Keratinocyte (primary cell): ENCODE results near the gene EXOC4. TPM values are rescaled to one million over a fixed set of nuclear protein-coding genes. Genes with fewer than 3 reads are reported as not detected.

Experiments
- DNase-seq: peaks from one replicate; pipeline ENCODE4 v3.0.0-alpha.2; 2011; ENCODE audit warnings: low read depth, missing footprints, low spot score
- FAIRE-seq: peaks from 2 replicates; lab custom pipeline; 2011; peaks lifted over from hg19 to GRCh38; lab: Jason Lieb, UNC
- H2AFZ ChIP-seq: 2 replicates; pipeline ENCODE4 v1.6.0; 2012; ENCODE audit warnings: low read length, control low read depth, inconsistent platforms; ENCODE audit not compliant: control insufficient read depth
- H3K27ac ChIP-seq: 2 replicates; pipeline ENCODE4 v1.5.1; 2011; ENCODE audit warnings: low read length; ENCODE audit not compliant: control insufficient read depth, insufficient read depth
- H3K27me3 ChIP-seq: 3 replicates; pipeline ENCODE4 v1.6.0; 2011; ENCODE audit warnings: low read length; ENCODE audit not compliant: control insufficient read depth, insufficient read depth; ENCODE audit errors: extremely low read depth
- H3K36me3 ChIP-seq, 2 experiments: 2 replicates in 1 of 2; 3 replicates in 1 of 2; pipeline ENCODE4 v1.5.1; 2011; ENCODE audit warnings: low read length in 2 of 2, mild to moderate bottlenecking in 1 of 2; ENCODE audit not compliant: control insufficient read depth in 2 of 2, insufficient read depth in 2 of 2; ENCODE audit errors: extremely low read depth in 1 of 2
- H3K4me1 ChIP-seq: 3 replicates; pipeline ENCODE4 v1.5.1; 2011; ENCODE audit warnings: low read length; ENCODE audit not compliant: control insufficient read depth, insufficient read depth; ENCODE audit errors: extremely low read depth
- H3K4me2 ChIP-seq: 3 replicates; pipeline ENCODE4 v1.6.0; 2011; ENCODE audit warnings: low read depth, low read length; ENCODE audit not compliant: control insufficient read depth, insufficient read depth; ENCODE audit errors: extremely low read depth
- H3K4me3 ChIP-seq, 3 experiments: fragments of 200-600 bp in 1 of 3; sonication (generic) in 1 of 3; 2 replicates in 2 of 3; 3 replicates in 1 of 3; pipeline ENCODE4 v1.5.1; 2011 to 2016; ENCODE audit warnings: low read length in 3 of 3, mild to moderate bottlenecking in 3 of 3, control low read depth in 2 of 3, inconsistent platforms in 1 of 3, low read depth in 1 of 3, mixed read lengths in 1 of 3, mixed run types in 1 of 3, moderate library complexity in 1 of 3; ENCODE audit not compliant: control insufficient read depth in 2 of 3, insufficient read depth in 2 of 3; ENCODE audit errors: extremely low read depth in 1 of 3
- H3K79me2 ChIP-seq: 2 replicates; pipeline ENCODE4 v1.6.0; 2012; ENCODE audit warnings: low read length; ENCODE audit not compliant: control insufficient read depth, insufficient read depth
- H3K9ac ChIP-seq: 3 replicates; pipeline ENCODE4 v1.6.0; 2011; ENCODE audit warnings: low read length; ENCODE audit not compliant: control insufficient read depth, insufficient read depth; ENCODE audit errors: extremely low read depth
- H3K9me1 ChIP-seq: 3 replicates; pipeline ENCODE4 v1.6.0; 2011; ENCODE audit warnings: low read length; ENCODE audit not compliant: control insufficient read depth, insufficient read depth; ENCODE audit errors: extremely low read depth
- H3K9me3 ChIP-seq: 2 replicates; pipeline ENCODE4 v1.5.1; 2012; ENCODE audit warnings: low read depth, low read length; ENCODE audit not compliant: control insufficient read depth
- H4K20me1 ChIP-seq: 3 replicates; pipeline ENCODE4 v1.6.0; 2011; ENCODE audit warnings: low read length; ENCODE audit not compliant: control insufficient read depth, insufficient read depth; ENCODE audit errors: extremely low read depth
- CTCF ChIP-seq, 3 experiments: IDR thresholded peaks in 1 of 3; conservative IDR thresholded peaks in 1 of 3; optimal IDR thresholded peaks in 1 of 3; 2 replicates in 2 of 3; 3 replicates in 1 of 3; pipeline versions ENCODE3 to v1.5.1; 2011; ENCODE audit warnings: low read length in 3 of 3, mild to moderate bottlenecking in 3 of 3, moderate library complexity in 2 of 3, control low read depth in 1 of 3, inconsistent platforms in 1 of 3; ENCODE audit not compliant: insufficient read depth in 2 of 3; ENCODE audit errors: extremely low read depth in 1 of 3
- EZH2 ChIP-seq: IDR thresholded peaks from one replicate; pipeline ENCODE4 v1.6.1; 2012; ENCODE audit warnings: inconsistent platforms, mild to moderate bottlenecking, low read length, moderate library complexity
- dilution Hi-C: fragments of 300-500 bp; cut with MboI; formaldehyde crosslinking; loops from one replicate; pipeline ENCODE4 v1.7.0; 2020; ENCODE audit warnings: low sequenced_read_pairs; ENCODE audit not compliant: extremely low pct_ligation_motif_present
- polyA plus RNA-seq, 5 experiments: library from polyadenylated mRNA; depleted of rRNA in 3 of 5; stranded (reverse) in 3 of 5; stranded (forward) in 1 of 5; unstranded in 1 of 5; fragments of >200 nt; gene quantifications; 1 replicate in 1 of 5; 2 replicates in 3 of 5; 3 replicates in 1 of 5; pipeline versions ENCODE4 v1.2.1 to v1.2.3, GENCODE V29; 2011 to 2012; ENCODE audit warnings: missing spikeins in 2 of 5, low read depth in 1 of 5, low replicate concordance in 1 of 5

Gene EXOC4
- polyA plus RNA-seq, 1 donor (not counting 4 experiments of a cell fraction or from before 2014, with no cell fraction given) = 52.6 TPM

- Histone ChIP-seq H3K9me1 (no peaks in the 10 kb centered on the region), H3K4me3 (no peak overlapping the region), H3K36me3 (no peaks in the 10 kb centered on the region), H3K27me3 (no peaks in the 10 kb centered on the region), H3K79me2 (no peaks in the 10 kb centered on the region), H3K9ac (no peak overlapping the region), H3K4me1 (peaks cover 6% of the 10 kb centered on the region), H4K20me1 (no peaks in the 10 kb centered on the region), H3K9me3 (no peaks in the 10 kb centered on the region), H3K4me2 (no peak overlapping the region), H3K27ac (no peak overlapping the region), H2AFZ (no peak overlapping the region)
- DNase-seq (no peak), FAIRE-seq (no peak)
- dilution Hi-C loops = no loop called here
- no peak for TF ChIP-seq EZH2
- TF ChIP-seq CTCF (optimal IDR thresholded peaks at IDR 0.05 in 1 of 3, IDR thresholded peaks at IDR 0.05 in 1 of 3, conservative IDR thresholded peaks at IDR 0.05 in 1 of 3; ENCODE audit: extremely low read depth in 1 of 3, insufficient read depth in 2 of 3, low read length in 3 of 3) = no peak
These were observed 224.9 kb downstream of the EXOC4 start for GRCh38 chr7:133477791-133478190.

- H3K4me2 ChIP-seq = no peak overlapping the region
- dilution Hi-C loops = no loop called here
- H3K9me3 ChIP-seq = no peaks in the 10 kb centered on the region
- H4K20me1 ChIP-seq = no peaks in the 10 kb centered on the region
- no peak for DNase-seq
- peaks cover 8% of the 10 kb centered on the region for H3K4me1 ChIP-seq
- no peaks in the 10 kb centered on the region for H3K36me3 ChIP-seq
- FAIRE-seq = no peak
- no peaks in the 10 kb centered on the region for H3K9me1 ChIP-seq
- H3K9ac ChIP-seq = no peak overlapping the region
- H3K27ac ChIP-seq = no peak overlapping the region
- TF ChIP-seq CTCF (optimal IDR thresholded peaks at IDR 0.05 in 1 of 3, IDR thresholded peaks at IDR 0.05 in 1 of 3, conservative IDR thresholded peaks at IDR 0.05 in 1 of 3; ENCODE audit: extremely low read depth in 1 of 3, insufficient read depth in 2 of 3, low read length in 3 of 3) (no peak), EZH2 (no peak)
- no peaks in the 10 kb centered on the region for H3K79me2 ChIP-seq
- no peak overlapping the region for H3K4me3 ChIP-seq
- H3K27me3 ChIP-seq = no peaks in the 10 kb centered on the region
- H2AFZ ChIP-seq = no peak overlapping the region
These were observed 225.8 kb downstream of the EXOC4 start for GRCh38 chr7:133478591-133479135.
